Measurements from ENCODE around the gene MTRF1.

Gene MTRF1

GRCh38 chr13:41276824-41277223 lies 13.4 kb upstream of the MTRF1 start:
- DNase-seq, result no peak

GRCh38 chr13:41274881-41275280 lies 11.5 kb upstream of the MTRF1 start:
- peak; percentile 6 for DNase-seq

GRCh38 chr13:41273831-41274441 lies 10.6 kb upstream of the MTRF1 start:
- no peak for DNase-seq

GRCh38 chr13:41271456-41272285 lies 8.3 kb upstream of the MTRF1 start:
- no peak for DNase-seq

GRCh38 chr13:41268764-41269163 lies 5.4 kb upstream of the MTRF1 start:
- DNase-seq, result no peak

- DNase-seq, result no peak
Observed at GRCh38 chr13:41267106-41267505, 3.7 kb upstream of the MTRF1 start.

GRCh38 chr13:41259875-41260501 lies 3.4 kb downstream of the MTRF1 start:
- no peak for DNase-seq

- DNase-seq, result no peak
Observed at GRCh38 chr13:41257535-41257934, 5.8 kb downstream of the MTRF1 start.

- no peak for DNase-seq
Observed at GRCh38 chr13:41254902-41255301, 8.5 kb downstream of the MTRF1 start.

- DNase-seq, result no peak
Observed at GRCh38 chr13:41250993-41251392, 12.4 kb downstream of the MTRF1 start.

GRCh38 chr13:41246969-41247680 lies 16.3 kb downstream of the MTRF1 start:
- no peak for DNase-seq

GRCh38 chr13:41244556-41244955 lies 18.8 kb downstream of the MTRF1 start:
- DNase-seq, result peak; percentile 20

GRCh38 chr13:41241626-41242025 lies 21.8 kb downstream of the MTRF1 start:
- no peak for DNase-seq

- no peak for DNase-seq
Observed at GRCh38 chr13:41236369-41236768, 27.0 kb downstream of the MTRF1 start.

- DNase-seq, result no peak
Observed at GRCh38 chr13:41232578-41233480, 30.5 kb downstream of the MTRF1 start.

- no peak for DNase-seq
Observed at GRCh38 chr13:41231786-41232185, 31.6 kb downstream of the MTRF1 start.

GRCh38 chr13:41231025-41231677 lies 32.2 kb downstream of the MTRF1 start:
- no peak for DNase-seq

- no peak for DNase-seq
Observed at GRCh38 chr13:41229356-41229755, 34.0 kb downstream of the MTRF1 start.

GRCh38 chr13:41224113-41225110 lies 39.0 kb downstream of the MTRF1 start:
- peak; percentile 88 for DNase-seq

GRCh38 chr13:41222259-41222852 lies 41.0 kb downstream of the MTRF1 start:
- peak; percentile 66 for DNase-seq
